Large intestine (tissue), 3 donors: ENCODE results near the gene CEP164. TPM values are rescaled to one million over a fixed set of nuclear protein-coding genes. Genes with fewer than 3 reads are reported as not detected.
"Not testable (repeated sequence)": the region's sequence is repeated elsewhere in the genome, so short reads cannot be mapped to it uniquely, and the experiment has no call there.

Experiments used
- DNase-seq, 2 donors: peaks; one replicate each; pipeline versions ENCODE4 v3.0.0 to v3.0.0-alpha.2; 2013
- H3K27ac ChIP-seq: one replicate; pipeline ENCODE4 v1.5.1; 2013; ENCODE audit warnings: low read length
- H3K27me3 ChIP-seq: 2 replicates; pipeline ENCODE4 v1.6.1; 2013; ENCODE audit warnings: low read length; ENCODE audit not compliant: control insufficient read depth, insufficient read depth
- H3K36me3 ChIP-seq: 2 replicates; pipeline ENCODE4 v1.6.1; 2013; ENCODE audit warnings: low read length; ENCODE audit not compliant: control insufficient read depth, insufficient read depth
- H3K4me1 ChIP-seq: one replicate; pipeline ENCODE4 v1.6.1; 2013; ENCODE audit warnings: low read length; ENCODE audit not compliant: control insufficient read depth, insufficient read depth
- H3K4me3 ChIP-seq: one replicate; pipeline ENCODE4 v1.5.1; 2013; ENCODE audit warnings: low read length
- H3K9me3 ChIP-seq: one replicate; pipeline ENCODE4 v1.6.1; 2013; ENCODE audit warnings: mild to moderate bottlenecking, low read depth, low read length, moderate library complexity; ENCODE audit not compliant: control insufficient read depth
- WGBS: methylation state at CpG from one replicate; pipeline ENCODE4 v1.1.5; 2013; ENCODE audit warnings: low lambda C conversion rate; ENCODE audit not compliant: insufficient coverage; 5-methylcytosine and 5-hydroxymethylcytosine counted together
- polyA plus RNA-seq: library from polyadenylated mRNA; unstranded; fragments of 120-200 nt; gene quantifications from one replicate; pipeline ENCODE4 v1.2.1, GENCODE V29; 2013

Gene CEP164
- polyA plus RNA-seq, 1 donor = 31.0 TPM

DNA sequence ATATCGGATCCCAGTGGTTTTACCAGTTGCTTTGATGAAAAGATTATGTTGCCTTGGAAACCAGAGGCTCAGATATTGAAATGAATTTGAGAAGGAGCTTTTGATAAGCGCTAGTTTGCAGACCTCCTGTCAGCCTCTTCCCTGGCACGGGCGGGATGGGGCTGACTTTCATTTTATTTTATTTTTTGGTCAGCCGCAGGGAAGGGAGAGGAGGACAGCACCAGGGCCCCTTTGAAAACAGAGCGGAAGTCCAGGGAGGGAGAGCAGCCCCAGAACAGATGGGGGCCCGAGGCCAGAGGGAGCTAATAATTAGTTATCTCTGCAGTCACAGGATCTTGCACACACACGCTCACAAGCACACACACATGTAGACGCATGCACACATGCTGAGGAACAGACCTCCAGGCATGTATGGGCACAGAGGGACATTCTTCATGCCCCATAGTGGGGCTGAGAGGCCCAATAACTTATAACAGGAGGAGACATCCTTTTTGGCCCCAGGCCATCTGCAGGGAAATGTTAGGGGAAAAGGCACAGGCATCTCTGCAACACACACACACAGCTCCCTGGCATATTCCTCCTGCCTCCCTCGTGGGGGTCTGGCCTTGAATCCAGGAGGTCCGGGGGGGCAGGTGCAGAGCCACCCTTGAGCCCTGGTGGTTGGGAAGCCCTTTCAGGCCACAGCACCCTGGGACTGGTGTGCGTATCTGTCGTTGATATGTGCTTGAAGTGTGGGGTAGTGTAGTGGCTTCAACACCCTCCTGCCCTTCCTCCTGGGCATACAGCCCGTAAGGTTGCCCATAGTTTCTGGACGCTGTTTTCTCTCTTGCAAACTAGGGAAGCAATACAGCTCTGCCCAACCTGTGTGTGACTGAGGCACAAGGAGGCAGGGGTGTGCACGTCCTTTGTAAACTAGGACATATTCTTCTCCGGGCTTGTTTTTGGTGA, 117.3 kb downstream of the CEP164 start:
- H3K27ac ChIP-seq = no peak overlapping the region
- WGBS = 20% methylated on average over 1 of the region's 17 CpGs
- H3K27me3 ChIP-seq = no peaks in the 10 kb centered on the region
- no peak overlapping the region for H3K4me3 ChIP-seq
- H3K36me3 ChIP-seq = no peaks in the 10 kb centered on the region
- H3K4me1 ChIP-seq = no peaks in the 10 kb centered on the region
- no peak for DNase-seq
- H3K9me3 ChIP-seq = no peaks in the 10 kb centered on the region

DNA sequence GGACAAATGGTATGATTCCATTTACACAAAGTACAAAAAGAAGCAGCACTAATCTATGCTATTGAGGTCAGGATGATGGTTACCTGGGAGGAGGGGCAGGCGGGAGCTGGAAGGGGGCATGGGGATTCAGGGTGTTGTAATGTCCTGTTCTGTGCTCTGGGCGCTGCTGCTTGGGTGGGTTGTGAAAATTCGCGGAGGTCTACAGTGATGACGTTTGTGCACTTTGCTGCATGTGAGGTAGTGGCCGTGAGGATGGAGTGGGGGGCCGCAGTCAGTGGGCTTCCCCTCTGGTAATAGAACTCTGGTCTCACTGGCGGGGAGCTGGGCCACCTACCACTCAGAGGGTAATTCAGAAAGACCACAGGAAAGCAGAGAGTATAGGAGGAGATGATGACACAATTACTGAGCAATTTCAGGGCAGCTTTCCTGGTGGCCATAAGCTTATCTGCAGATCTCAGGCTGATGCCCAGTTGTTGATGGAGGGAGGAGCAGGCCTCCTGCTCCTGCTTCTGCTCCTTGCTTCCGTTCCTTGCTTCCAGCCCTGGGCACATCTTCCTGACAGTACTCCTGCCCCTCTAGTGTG, 121.5 kb downstream of the CEP164 start:
- Histone ChIP-seq H3K27me3 (no peaks in the 10 kb centered on the region), H3K27ac (no peak overlapping the region), H3K4me3 (no peak overlapping the region), H3K9me3 (peaks cover 3% of the 10 kb centered on the region), H3K4me1 (no peaks in the 10 kb centered on the region), H3K36me3 (no peaks in the 10 kb centered on the region)
- no CpG with 5 or more reads among the region's 9 CpGs for WGBS
- no peak for DNase-seq

- H3K36me3 ChIP-seq = no peaks in the 10 kb centered on the region
- WGBS = 100% methylated on average over 2 of the region's 6 CpGs
- H3K27me3 ChIP-seq = no peaks in the 10 kb centered on the region
- H3K4me3 ChIP-seq = no peak overlapping the region
- no peak for DNase-seq
- no peaks in the 10 kb centered on the region for H3K4me1 ChIP-seq
- peaks cover 3% of the 10 kb centered on the region for H3K9me3 ChIP-seq
- H3K27ac ChIP-seq = no peak overlapping the region
Observed at GRCh38 chr11:117453886-117454563, 126.4 kb downstream of the CEP164 start.

GRCh38 chr11:117454564-117454917, 126.9 kb downstream of the CEP164 start:
- no peaks in the 10 kb centered on the region for H3K27me3 ChIP-seq
- no peaks in the 10 kb centered on the region for H3K36me3 ChIP-seq
- no peak overlapping the region for H3K27ac ChIP-seq
- H3K4me1 ChIP-seq = no peaks in the 10 kb centered on the region
- DNase-seq = no peak
- peaks cover 3% of the 10 kb centered on the region for H3K9me3 ChIP-seq
- no peak overlapping the region for H3K4me3 ChIP-seq
- WGBS = 100% methylated on average over 1 of the region's 1 CpG

DNA sequence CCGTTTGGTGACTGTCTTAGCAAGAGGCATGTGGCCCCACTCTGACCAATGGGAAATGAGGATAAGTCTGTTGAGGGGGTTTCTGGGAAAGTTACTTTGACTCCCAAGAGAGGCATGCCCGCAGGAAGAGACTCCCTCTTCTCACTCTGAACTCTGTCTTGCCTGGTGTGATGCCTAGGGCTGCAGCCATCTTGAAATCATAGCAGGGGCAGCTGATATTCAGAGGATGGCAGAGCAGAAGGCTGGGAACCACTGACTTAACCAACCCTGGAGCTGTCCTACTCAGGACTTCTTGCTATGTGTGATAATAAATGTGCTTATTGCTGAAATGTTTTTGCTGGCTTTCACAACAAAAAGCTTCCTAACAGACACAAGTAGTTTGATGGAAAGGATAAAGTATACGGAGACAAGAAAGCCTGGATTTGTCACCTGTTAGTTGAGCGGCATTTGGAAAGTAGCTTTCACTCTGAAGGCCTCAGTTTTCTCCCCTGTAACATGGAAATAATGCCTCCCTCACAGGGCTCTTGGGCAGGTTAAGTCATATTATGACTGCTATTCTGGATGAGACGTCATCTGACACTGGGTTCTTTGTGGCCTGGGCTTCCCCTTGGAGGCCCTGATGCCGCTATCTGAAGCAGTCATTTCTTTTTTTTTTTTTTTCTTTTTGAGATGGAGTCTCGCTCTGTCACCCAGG, 128.5 kb downstream of the CEP164 start:
- H3K9me3 ChIP-seq = peaks cover 3% of the 10 kb centered on the region
- H3K4me1 ChIP-seq = no peaks in the 10 kb centered on the region
- no peaks in the 10 kb centered on the region for H3K36me3 ChIP-seq
- no peak overlapping the region for H3K27ac ChIP-seq
- no peak overlapping the region for H3K4me3 ChIP-seq
- no peak for DNase-seq
- 100% methylated on average over 1 of the region's 7 CpGs for WGBS
- H3K27me3 ChIP-seq = no peaks in the 10 kb centered on the region

- H3K4me1 ChIP-seq, H3K4me3 ChIP-seq, DNase-seq, H3K36me3 ChIP-seq, H3K27me3 ChIP-seq, H3K9me3 ChIP-seq, H3K27ac ChIP-seq: not testable (repeated sequence)
- WGBS = no CpG with 5 or more reads among the region's 8 CpGs
Observed at GRCh38 chr11:117456721-117457029, 129.0 kb downstream of the CEP164 start.

GRCh38 chr11:117457031-117457785, 129.6 kb downstream of the CEP164 start:
- Histone ChIP-seq H3K36me3 (no peaks in the 10 kb centered on the region), H3K27ac (no peak overlapping the region), H3K27me3 (no peaks in the 10 kb centered on the region), H3K4me3 (no peak overlapping the region), H3K4me1 (no peaks in the 10 kb centered on the region), H3K9me3 (peaks cover 3% of the 10 kb centered on the region)
- peak in 1 of 2 donors; percentile 21 for DNase-seq
- 100% methylated on average over 1 of the region's 15 CpGs for WGBS

- Histone ChIP-seq H3K36me3 (no peaks in the 10 kb centered on the region), H3K9me3 (peaks cover 3% of the 10 kb centered on the region), H3K4me3 (no peak overlapping the region), H3K27me3 (no peaks in the 10 kb centered on the region), H3K4me1 (no peaks in the 10 kb centered on the region), H3K27ac (no peak overlapping the region)
- no CpG with 5 or more reads among the region's 9 CpGs for WGBS
- DNase-seq = no peak
Observed at GRCh38 chr11:117457835-117458234, 130.2 kb downstream of the CEP164 start.

DNA sequence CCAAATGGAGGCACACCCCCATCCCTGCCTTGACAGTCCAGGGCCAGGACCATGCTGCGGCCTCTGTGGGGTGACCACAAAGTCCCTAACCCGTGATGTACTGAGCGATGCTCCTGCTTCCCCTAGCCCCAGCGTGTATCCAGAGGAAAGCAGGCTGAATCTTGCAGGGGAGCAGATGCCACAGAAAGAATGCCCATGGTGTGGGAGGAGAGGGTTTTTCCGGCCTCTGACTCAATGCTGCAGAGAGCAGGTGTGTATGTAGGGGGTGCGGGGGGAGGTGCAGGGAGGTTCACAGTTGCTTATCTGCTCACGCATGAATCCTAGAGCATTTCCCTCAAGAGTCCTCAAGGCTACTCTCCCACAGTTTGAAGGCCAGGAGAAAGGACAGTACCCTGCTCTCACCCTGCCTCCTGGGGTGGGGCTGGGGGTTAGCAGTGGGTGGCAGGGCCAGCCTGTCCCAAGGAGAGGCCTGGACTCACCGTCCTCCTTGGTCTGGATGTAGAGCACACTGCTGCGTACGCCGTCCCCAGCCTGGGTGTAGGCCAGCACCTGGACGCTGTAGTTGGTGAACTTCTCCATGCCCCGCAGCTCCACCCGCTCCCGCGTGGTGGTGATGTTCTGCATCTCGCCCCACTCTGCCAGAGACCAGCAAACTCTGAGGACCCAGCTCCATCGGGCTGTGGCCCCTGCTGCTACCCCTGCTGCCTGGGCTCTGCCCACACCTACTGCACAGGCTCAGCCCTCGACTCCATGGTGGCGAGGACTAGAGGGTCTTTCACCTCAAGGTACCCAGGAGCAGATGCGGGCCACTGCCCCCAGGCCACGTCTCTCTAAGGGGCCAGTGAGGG, 130.8 kb downstream of the CEP164 start:
- Histone ChIP-seq H3K27ac (no peak overlapping the region), H3K4me1 (no peaks in the 10 kb centered on the region), H3K36me3 (no peaks in the 10 kb centered on the region), H3K9me3 (peaks cover 3% of the 10 kb centered on the region), H3K4me3 (no peak overlapping the region), H3K27me3 (no peaks in the 10 kb centered on the region)
- peak in 1 of 2 donors; percentile 9 for DNase-seq
- no CpG with 5 or more reads among the region's 22 CpGs for WGBS
